HG02973 (cell line): ENCODE data around the gene MRPL17.
"Not testable (repeated sequence)": the region's sequence is repeated elsewhere in the genome, so short reads cannot be mapped to it uniquely, and the experiment has no call there.

Experiments
- ATAC-seq: cut with Tn5 transposase; IDR thresholded peaks from one replicate; pipeline ENCODE4 v1.9.1; 2021; ENCODE audit warnings: moderate library complexity; ENCODE audit not compliant: unreplicated experiment

MRPL17 gene

DNA sequence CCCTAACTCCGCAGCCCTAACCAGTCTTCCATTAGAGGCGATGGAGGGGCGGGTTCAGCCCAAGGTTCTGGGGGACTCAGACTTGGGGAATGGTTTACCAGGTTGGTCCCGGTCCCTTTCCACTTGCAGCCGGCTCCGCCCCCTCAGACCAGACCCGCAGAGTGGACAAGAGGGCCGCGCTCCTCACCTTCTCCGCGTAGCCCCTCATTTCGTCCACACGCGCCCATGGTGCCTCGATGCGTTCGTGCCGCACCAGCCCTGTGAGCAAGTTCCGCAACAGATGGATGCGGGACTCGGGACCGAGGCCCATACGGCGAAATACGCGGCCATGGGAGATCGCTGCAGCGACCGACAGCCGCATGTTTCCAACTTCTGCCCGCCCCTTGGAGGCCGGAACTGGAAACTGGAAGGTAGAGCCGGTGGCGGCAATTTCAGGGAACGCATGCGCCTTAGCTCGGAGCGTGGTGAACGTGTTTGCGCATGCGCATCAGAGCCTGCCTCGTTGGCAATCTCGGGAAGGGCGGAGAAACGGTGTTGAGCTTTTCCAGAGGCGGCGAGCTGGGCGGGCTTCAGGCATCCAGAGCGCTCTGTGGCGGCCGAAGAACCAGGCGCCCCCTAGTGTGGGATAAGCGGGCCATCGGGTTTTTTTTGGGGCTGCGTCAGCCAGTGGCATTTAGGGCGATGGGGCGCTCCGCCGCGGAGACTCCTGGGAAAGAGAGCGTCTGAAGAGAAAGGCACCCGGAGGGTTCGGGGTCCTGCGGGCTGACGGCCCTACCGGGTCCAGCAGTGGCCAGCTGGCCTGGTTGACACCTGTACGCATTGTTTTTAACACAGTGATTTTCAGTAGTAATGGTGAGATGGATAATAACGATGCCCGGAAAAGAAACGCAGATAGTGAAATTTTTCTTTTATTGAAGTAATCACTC is at the start of gene MRPL17:
Gene MRPL17, minus strand, starts transcription at position 405 of the 926 bp plus-strand sequence. Its CDS starts 44 bp downstream, at position 361.
- peak; percentile 91 for ATAC-seq

GRCh38 chr11:6727971-6728760 is 45.0 kb upstream of the MRPL17 start:
- ATAC-seq: no peak

DNA sequence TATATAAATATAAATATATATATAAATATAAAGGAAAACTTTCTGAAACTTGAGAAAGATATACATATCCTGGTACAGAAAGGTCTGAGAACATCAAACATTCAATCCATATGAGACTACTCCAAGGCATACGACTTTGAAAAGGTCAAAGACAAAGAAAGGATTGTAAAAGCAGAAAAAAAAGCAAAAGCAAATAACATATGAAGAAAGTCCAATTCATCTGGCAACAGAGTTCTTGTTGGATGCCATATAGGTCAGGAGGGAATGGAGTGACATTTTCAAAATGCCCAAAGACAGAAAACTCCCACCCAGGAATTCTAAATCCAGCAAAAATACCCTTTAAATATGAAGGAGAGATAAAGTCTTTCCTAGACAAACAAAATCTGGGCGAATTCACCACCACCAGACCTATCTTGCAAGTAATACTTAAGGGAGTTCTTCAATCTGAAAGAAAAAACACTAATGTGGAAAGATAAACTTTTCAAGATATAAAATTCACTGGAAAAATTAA is 42.3 kb upstream of the MRPL17 start:
- ATAC-seq: no peak

DNA sequence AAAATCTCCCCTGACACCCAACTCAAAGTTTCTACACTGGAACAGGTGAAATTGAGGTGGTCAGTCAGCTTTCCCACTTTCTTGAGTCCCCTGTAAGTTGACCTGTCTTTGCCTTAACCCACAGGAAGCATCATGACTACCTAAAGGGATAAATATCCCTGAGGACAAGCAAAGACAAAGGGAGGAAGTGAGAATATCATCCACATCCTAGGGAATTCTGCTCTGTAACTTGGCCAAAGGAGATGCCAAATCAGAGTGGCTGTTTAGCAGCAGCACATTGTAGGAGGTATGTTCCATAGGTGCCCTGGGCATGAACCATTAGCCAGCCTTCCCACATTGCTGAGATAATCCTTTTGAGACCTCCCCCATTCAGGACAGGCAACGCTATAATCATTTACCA is 40.9 kb upstream of the MRPL17 start:
- ATAC-seq: no peak

- ATAC-seq: no peak
Observed at GRCh38 chr11:6721343-6721742, 38.2 kb upstream of the MRPL17 start.

- ATAC-seq: no peak
Observed at GRCh38 chr11:6719576-6719975, 36.4 kb upstream of the MRPL17 start.

DNA sequence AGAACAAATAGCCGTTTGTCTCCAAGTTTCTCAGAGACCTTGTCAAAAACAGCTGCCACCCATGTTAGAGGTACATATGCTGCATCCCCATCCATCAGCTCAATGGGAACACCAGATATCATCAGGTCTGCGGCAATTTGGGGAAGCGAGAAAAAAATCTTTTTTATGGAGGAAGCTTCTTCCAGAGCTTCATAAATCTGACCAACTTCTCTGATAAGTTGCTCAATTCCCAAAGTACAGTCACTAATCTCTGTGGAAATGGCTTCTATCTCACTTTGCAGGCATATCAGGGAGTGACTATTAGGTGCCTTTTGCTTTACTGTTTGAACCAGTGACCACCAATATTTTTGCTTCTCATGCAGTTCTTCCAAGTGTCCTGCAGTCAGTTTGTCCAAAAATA is 34.3 kb upstream of the MRPL17 start:
- no peak for ATAC-seq

- not testable (repeated sequence) for ATAC-seq
Observed at GRCh38 chr11:6711552-6711951, 28.4 kb upstream of the MRPL17 start.

DNA sequence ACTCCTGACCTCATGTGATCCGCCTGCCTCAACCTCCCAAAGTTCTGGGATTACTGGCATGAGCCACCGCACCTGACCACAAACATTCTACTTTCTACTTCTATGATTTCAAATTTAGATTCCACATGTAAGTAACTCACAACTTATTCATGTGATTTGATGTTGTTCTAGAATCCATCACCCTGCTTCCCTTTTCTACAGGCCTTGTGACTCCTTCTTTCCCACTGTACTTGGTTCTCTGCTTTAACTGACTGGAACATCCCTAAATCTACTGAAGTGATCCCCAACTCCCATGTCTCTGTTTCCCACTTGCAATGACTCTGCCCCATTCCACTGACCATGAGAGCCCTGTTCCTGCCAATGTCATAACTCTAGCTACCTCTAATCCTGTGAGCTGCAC is 25.7 kb upstream of the MRPL17 start:
- no peak for ATAC-seq

GRCh38 chr11:6705905-6706535 is 22.9 kb upstream of the MRPL17 start:
- peak; percentile 56 for ATAC-seq

GRCh38 chr11:6703247-6704063 is 20.3 kb upstream of the MRPL17 start:
- ATAC-seq: no peak

DNA sequence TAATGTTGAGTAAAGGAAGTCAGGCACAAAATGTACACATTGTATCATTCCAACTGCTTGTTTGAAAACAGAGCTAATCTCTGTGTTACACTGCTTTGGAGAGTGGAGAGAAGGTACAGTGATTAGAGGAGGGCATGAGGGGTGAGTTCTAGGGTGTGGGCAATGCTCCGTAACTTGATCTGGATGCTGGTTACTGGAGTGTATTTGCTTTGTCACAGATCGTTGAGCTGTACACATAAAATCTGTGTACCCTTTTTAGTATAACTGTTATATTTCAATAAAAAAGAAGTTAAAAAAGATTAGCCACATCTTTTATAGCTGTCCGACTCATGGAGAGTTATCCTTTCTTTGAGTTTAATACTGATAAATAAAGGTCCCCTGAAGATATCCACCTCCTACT is 18.8 kb upstream of the MRPL17 start:
- ATAC-seq: not testable (repeated sequence)

DNA sequence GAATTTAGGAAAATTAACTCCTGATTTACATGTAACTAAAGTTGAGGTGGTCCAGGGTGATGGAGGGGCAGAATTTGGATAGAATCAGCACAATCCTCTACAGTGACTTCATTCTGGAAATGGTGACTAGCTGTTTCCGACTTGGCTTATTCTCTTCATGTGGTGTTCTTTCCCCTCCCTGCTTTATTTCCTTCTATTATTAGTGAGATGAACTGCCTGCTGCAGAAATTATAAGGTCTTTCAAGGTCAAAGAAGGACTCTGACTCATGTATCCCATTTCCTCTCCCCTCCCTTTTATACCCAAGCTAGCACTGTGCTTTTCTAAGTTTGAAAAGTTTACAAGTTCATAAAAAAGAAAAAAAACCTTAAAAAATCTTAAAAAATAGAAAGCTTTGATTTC is 12.2 kb upstream of the MRPL17 start:
- ATAC-seq: no peak

DNA sequence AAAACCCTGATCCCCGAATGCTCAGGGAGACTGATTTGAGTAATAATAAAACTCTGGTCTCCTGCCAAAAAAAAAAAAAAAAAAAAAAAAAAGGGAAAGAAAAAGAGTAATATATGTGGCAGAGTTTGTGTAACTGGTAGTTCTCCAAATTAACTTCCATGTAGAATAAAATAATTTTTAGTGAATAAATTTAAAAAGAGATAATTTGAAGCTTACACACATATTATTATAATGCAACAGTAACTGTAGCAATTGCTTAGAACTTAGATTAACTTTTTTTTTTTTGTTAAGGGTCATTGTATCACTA is 11.0 kb upstream of the MRPL17 start:
- ATAC-seq: no peak

- no peak for ATAC-seq
Observed at GRCh38 chr11:6693342-6694228, 10.4 kb upstream of the MRPL17 start.

GRCh38 chr11:6692128-6692527 is 9.0 kb upstream of the MRPL17 start:
- no peak for ATAC-seq

DNA sequence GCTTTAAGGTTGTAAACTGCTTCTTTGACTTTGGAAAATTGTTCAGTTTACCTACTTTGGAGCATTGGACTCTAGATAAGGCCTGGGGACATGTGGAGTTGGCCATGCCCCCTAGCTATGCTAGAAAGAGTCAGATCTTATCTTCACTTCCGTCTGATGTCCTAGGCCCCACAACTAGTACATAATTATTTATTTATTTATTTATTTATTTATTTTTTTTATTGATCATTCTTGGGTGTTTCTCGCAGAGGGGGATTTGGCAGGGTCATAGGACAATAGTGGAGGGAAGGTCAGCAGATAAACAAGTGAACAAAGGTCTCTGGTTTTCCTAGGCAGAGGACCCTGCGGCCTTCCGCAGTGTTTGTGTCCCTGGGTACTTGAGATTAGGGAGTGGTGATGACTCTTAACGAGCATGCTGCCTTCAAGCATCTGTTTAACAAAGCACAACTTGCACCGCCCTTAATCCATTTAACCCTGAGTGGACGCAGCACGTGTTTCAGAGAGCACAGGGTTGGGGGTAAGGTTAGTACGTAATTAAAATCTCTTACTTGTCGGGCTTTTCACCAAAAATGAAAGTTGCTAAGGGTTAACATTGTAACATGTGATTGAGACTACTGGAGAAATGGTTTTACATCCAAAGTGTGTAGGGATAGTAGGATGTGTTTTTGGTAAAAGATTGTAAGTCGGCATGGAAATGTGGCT is 7.4 kb upstream of the MRPL17 start:
- not testable (repeated sequence) for ATAC-seq

DNA sequence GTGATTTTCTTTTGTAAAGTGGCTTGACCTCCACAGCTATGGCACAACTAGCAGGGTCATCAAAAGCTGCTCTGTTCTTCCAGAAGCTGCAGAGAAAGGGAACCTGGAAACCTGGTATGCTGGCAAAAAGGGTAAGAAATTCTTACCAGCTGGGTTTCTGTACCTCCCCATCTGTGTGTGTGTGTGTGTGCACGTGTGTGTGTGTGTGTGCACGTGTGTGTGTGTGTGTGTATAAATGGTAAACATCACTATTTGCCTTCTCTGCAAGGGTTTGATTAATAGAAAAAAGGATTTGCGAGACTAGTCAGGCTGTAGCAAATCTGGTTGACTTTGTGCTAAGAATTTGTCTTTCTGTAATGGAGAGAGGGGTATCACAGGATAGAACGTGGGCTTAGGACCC is 4.7 kb upstream of the MRPL17 start:
- ATAC-seq: no peak

DNA sequence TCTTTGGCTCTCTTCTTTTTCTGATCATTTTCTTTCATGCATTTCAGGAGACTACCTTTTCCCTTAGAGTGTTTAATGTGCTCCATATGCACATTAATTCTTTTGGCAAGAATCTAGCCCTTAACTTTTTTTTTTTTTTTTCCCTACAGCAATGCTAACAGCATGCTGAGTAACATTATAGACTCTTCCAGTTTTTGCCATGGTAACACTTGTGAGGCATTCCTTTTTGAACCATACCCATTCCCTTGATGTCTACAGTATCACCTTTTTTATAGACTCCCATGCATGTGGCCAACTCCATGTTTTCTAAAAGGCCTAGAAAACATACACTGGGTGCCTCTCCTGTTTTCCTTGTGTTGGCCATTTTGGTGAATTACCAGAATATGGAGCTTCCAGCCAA is 2.9 kb upstream of the MRPL17 start:
- ATAC-seq: no peak
